ENCODE results near the gene BRCA2.
A peak's percentile ranks its signal among the peaks of the same experiment; 100 is the strongest.

Gene BRCA2

DNA sequence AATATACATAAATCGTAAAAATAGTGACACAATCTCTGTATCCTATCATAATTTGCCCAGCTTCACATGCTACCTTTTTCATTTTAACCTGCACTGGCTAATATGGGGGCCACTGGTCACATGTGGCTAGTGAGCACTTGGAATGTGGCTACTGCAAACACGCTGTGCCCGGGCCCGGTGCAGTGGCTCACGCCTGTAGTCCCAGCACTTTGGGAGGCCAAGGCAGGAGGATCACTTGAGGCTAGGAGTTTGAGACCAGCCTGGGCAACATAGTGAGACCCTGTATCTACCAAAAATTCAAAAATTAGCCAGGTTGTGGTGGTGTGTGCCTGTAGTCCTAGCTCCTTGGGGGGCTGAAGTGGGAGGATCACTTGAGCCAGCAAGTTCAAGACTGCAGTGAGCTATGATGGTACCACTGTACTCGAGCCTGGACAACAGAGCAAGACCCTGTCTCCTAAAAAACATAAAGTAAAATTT, 114.2 kb downstream of the BRCA2 start:
- no peak for DNase-seq

DNA sequence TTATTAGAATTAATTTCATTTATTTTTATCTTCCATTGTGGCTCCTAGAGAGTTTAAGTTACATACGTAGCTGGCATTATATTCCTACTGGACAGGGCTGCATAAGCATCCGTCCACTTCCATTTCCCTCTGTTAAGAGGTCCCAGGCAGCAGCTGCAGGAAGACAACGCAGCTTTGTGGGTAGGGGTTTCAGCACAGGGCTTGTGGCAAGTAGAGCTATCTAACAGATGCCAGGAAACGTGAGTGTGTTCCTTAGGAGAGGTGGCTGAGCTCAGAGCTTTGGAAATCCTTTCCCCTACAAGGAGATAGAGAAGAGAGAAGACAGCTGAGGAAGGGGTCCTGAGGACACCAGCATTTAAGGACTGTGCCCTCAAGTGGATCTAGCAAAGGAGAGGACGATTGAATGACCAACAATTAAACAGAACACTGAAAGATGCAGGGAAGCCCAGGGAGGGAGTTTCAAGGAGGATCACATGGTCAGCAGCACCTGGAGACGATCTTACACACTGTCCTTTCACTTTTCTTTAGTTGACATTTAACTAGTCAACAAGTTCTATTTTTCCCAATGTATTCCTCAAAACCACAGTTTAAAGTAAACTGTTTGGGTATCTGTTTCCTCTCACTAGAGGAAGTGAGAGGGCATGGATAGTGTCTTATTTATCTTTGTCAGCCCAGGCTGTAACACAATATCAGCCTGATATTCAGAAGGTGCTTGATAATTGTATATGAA, 114.9 kb downstream of the BRCA2 start:
- no peak for DNase-seq

DNA sequence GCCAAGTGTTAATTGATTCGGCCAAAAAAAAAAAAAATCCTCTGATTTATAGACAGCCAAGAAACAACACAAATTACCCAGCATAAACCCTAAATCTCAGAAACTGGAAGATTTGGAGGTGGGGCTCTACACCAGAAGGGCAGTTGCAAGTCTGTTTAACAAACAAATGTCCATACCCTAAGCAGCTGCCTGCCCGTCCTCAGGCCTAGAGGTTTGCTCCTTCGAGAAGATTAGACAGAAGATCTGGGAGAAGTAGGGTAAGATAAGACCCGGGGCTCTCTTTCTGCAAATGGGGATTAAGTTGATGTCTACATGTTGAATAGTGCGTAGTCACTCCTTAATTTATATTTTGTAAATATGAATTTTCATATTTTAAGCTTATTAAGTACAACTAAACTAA, 116.1 kb downstream of the BRCA2 start:
- no peak for DNase-seq

DNA sequence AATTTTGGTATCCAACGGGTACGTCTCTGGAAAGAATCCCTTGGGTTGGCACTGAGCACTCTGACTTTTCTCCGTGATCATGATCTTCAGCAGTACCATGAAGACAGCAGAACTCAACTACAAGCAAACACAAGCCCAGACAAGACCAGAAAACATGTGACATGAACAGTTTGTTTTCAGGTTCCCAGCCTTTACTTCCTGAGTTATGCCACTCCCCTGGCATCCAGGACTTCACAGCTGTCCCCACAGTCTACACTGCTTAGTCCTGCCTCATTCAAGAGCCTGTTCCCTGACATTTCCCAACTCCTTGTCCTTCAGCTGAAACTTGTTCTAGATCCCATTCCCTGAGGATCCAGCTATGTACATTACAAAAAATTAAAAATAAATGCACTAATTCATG, 117.5 kb downstream of the BRCA2 start:
- no peak for DNase-seq

DNA sequence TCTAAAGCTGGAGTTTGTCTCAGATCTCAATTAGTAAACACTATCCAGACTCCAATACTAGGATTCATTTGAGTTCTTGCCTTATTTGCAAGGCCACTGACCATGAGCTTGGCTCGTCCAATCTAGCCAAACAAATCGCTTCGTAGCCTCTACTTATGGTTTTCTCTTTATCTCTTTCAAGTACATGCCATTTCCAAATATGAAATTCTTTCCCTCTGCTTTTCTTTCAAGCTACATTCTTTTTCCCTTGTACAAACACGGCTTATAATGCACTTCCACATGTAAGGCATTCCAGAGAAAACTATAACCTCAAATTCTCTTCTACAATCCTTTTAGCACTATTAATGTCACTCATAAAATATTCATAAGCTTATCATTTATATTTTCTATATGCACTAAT, 123.6 kb downstream of the BRCA2 start:
- no peak for DNase-seq

DNA sequence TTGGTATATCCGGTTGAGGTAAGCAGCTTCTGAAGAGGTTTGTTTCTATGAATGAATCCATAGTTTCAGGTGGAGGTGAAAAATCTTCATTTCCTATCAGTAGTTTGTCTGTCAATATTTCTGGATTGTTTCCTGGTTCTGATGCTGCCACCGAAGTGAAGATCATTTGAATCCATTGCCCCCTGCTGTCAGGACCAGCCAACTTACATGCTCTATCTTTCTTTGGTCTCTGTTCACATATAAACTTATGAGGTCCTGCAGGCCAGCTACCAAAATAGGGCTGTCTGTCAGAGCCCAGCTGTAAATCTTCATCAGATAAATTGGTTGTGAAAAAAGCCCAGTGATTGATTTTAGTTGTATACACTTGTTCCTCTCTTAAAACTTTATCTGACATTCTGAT, 127.8 kb downstream of the BRCA2 start:
- DNase-seq, result peak; percentile 63

DNA sequence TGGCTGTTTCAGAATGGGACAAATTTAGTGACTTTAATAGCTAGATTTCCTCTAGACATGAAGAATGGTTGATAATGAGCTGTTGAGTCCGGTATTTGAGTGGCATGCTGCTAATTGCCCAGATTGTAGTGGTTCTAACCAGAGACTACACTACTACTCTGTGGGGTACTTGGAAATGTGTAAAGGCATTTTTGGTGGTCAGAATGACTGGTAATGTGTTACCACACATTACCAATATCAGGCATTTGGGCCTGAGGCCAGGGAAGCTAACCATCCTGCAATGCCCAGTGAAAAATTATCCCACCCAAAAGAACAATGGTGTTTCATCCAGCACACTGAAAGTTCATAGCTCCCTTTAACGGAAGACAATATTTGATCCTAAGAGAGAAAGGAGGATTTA, 130.2 kb downstream of the BRCA2 start:
- no peak for DNase-seq

DNA sequence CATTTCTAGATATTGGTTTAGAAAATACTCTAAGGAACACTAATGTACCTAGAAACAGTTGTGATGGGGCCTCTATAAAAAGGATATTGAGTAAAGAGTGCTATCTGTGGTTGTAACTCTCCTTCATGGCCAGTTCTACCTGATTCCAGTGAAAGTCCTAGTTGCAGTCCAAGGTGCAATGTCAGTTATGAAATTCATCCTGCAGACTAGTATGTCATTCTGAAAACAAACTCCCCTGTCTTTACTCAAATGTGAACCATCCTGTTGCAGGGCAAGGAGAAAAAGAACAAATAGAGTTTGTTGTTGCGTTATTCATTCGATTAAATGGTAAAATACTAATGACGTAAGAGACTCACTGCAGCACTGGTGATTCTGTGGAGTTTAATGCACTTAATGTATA, 130.9 kb downstream of the BRCA2 start:
- no peak for DNase-seq

DNA sequence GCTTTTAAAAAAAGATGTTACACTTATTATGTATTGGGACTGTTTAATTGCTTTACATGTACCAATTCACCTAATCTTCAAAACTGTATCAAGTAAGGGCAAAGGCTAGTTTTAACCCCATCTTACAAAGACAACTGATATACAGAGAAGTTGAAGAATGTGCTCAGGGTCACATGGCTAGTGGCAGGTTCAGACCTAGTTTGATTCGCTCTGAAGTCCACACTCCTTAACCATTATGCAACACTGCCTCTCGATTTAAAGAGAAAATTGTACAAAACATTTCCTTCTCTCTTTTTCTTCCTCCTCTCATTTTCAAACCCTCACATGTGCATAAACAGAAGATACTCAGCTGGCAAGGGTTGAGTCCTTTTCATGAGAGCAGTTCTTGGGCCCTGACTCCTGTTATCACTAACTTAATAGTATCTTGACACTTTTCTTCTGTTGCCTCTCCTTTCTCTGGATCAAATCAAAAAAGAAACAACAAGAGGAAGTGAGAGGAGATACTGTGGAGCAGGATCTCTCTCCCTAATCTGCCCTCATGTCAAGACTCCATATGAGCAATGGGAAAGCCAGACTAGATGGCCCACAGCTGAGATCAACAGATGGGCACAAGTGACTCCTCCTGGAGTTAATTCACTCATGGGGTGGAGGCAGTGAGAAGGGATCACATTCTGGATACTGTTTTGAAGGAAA, 131.6 kb downstream of the BRCA2 start:
- no peak for DNase-seq

DNA sequence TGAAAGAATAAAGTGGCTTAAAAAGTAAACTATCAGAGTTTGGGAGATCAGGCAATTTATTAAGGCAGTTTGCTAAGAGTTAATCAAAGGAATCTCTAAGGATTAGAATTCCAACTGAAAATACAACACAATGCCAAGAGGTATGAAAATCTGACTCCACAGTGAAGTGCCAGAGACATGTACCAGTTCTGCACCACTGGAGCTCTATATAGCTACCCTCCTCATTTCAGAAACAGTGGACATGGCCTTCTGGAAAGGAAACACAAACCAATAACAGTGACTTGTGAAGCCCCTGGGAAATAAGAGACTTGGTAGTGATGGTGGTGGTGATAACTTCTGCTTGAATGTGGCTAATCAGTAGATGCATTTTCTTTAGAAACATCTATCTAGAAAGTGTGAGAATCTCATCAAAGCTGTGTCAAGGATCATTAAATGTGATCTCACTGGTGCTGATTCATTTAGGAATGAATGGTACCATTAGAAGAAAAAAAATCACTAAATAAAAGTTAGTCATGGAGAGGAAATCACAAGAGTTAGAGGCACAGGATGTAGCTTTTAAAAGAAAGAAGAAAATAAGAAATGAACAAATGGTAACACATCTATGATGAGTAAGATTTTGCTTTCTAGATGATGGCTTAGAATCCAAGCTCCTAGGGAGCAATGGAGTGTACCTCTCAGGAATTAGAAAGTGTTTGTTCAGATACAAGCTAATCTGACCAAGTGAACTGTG, 132.8 kb downstream of the BRCA2 start:
- DNase-seq, result no peak

DNA sequence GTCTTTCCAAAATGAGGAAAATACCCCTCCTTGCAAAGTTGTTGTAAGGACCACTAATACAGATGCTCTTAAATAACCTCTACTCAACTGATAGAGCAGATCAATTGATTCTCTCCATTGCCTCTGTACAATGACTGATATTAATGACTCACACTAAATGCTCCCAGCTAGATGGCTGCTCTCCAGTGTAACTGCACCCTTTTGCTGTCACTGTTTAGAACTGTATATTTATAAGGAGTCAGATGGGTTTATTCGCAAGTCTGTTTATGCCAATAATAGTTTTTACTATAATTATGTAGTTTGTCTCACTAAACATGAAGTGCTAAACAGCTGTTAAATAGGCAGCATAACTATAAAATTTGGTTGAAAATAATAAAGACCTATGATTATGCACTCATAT, 133.7 kb downstream of the BRCA2 start:
- DNase-seq, result no peak

Data from CD4-positive, alpha-beta T cell treated with Interleukin-17A for 4 hours (primary cell).